Nephron (organoid): Measurements from ENCODE around the gene IDUA.
"Not testable (repeated sequence)": the region's sequence is repeated elsewhere in the genome, so short reads cannot be mapped to it uniquely, and the experiment has no call there.

Experiments
- H3K27ac Mint-ChIP-seq, 3 experiments: 2 replicates each; pipeline ENCODE4 v1.8.0; 2020; ENCODE audit warnings: mixed read lengths in 3 of 3, mild to moderate bottlenecking in 2 of 3, moderate library complexity in 1 of 3
- H3K27me3 Mint-ChIP-seq: 2 replicates; pipeline ENCODE4 v1.8.0; 2021; ENCODE audit warnings: low read depth, mild to moderate bottlenecking, moderate library complexity, mixed read lengths
- H3K36me3 Mint-ChIP-seq: 2 replicates; pipeline ENCODE4 v1.8.0; 2020; ENCODE audit warnings: low read depth, mixed read lengths
- H3K4me1 Mint-ChIP-seq: 2 replicates; pipeline ENCODE4 v1.8.0; 2020; ENCODE audit warnings: mixed read lengths
- H3K4me3 Mint-ChIP-seq, 3 experiments: 2 replicates each; pipeline ENCODE4 v1.8.0; 2020; ENCODE audit warnings: mild to moderate bottlenecking in 3 of 3, mixed read lengths in 3 of 3, moderate library complexity in 2 of 3
- H3K9me3 Mint-ChIP-seq: 2 replicates; pipeline ENCODE4 v1.8.0; 2020; ENCODE audit warnings: mixed read lengths
- CTCF ChIP-seq, 3 experiments: fragments of 200-600 bp; sonication (generic); IDR thresholded peaks; one replicate each; pipeline ENCODE4 v1.5.0; 2021; ENCODE audit warnings: antibody characterized with exemption in 3 of 3; ENCODE audit not compliant: unreplicated experiment in 3 of 3

Gene IDUA

GRCh38 chr4:1051472-1051871, 64.6 kb downstream of the IDUA start:
- peaks cover 2% of the 10 kb centered on the region for H3K9me3 Mint-ChIP-seq
- no peak overlapping the region for H3K4me3 Mint-ChIP-seq
- H3K36me3 Mint-ChIP-seq, result no peaks in the 10 kb centered on the region
- no peak for TF ChIP-seq CTCF (IDR thresholded peaks at IDR 0.05; ENCODE audit: unreplicated experiment in 3 of 3)
- H3K27me3 Mint-ChIP-seq, result peaks cover 72% of the 10 kb centered on the region
- no peak overlapping the region for H3K27ac Mint-ChIP-seq
- H3K4me1 Mint-ChIP-seq, result peaks cover 27% of the 10 kb centered on the region

- Mint-ChIP-seq H3K9me3 (peaks cover 2% of the 10 kb centered on the region), H3K36me3 (no peaks in the 10 kb centered on the region), H3K4me3 (no peak overlapping the region), H3K27me3 (peaks cover 71% of the 10 kb centered on the region), H3K27ac (no peak overlapping the region), H3K4me1 (peaks cover 22% of the 10 kb centered on the region)
- no peak for TF ChIP-seq CTCF (IDR thresholded peaks at IDR 0.05; ENCODE audit: unreplicated experiment in 3 of 3)
Measured at GRCh38 chr4:1052231-1052671, 65.4 kb downstream of the IDUA start.

- H3K4me1 Mint-ChIP-seq, result peaks cover 21% of the 10 kb centered on the region
- H3K9me3 Mint-ChIP-seq, result peaks cover 2% of the 10 kb centered on the region
- TF ChIP-seq CTCF (IDR thresholded peaks at IDR 0.05; ENCODE audit: unreplicated experiment in 3 of 3), result no peak
- H3K27me3 Mint-ChIP-seq, result peaks cover 68% of the 10 kb centered on the region
- H3K27ac Mint-ChIP-seq, result peak overlapping the region in 2 of 3 experiments; percentile 74 to 79
- H3K4me3 Mint-ChIP-seq, result peak overlapping the region in 1 of 3 experiments; percentile 69
- H3K36me3 Mint-ChIP-seq, result no peaks in the 10 kb centered on the region
Measured at GRCh38 chr4:1053080-1053661, 66.3 kb downstream of the IDUA start.

- Mint-ChIP-seq H3K4me1 (peaks cover 23% of the 10 kb centered on the region), H3K27me3 (peaks cover 68% of the 10 kb centered on the region)
- H3K36me3 Mint-ChIP-seq, H3K9me3 Mint-ChIP-seq, H3K27ac Mint-ChIP-seq, H3K4me3 Mint-ChIP-seq: not testable (repeated sequence)
Measured at GRCh38 chr4:1053891-1054290, 67.0 kb downstream of the IDUA start.
